GM19351 (cell line): ENCODE measurements around the gene DNAJC27.

Experiments used
- ATAC-seq: cut with Tn5 transposase; IDR thresholded peaks from one replicate; pipeline ENCODE4 v1.9.1; 2021; ENCODE audit warnings: mild to moderate bottlenecking, moderate library complexity; ENCODE audit not compliant: unreplicated experiment

The DNAJC27 gene

DNA sequence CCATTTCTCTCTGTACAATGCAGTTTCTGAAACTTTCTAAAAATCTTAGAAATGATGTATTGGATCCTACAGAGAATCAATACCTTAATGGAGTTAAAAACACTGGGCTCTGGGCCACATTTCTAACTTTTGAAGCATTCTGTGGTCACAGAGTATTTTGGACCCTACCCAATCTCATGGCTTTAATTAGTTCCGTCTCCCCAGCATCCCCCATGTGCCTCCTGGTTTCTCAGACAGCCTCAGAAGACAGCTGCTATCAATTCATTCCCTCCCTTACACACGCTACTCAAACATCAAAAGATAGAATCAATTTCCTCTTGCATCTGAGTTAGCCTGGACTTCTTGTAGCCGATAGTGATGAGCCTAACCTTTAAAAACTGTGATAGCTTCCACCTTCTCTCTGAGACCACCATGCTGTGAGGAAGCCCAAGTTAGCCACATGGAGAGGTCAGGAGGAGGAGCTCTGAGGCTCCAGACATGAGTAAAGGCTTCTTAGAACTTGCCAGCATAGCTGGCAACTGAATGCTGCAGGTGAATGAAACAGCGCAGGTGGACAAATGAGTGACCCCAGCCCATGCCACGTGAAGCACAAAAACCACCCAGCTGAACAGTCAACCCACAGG is 62.1 kb downstream of the DNAJC27 start:
- ATAC-seq: no peak

DNA sequence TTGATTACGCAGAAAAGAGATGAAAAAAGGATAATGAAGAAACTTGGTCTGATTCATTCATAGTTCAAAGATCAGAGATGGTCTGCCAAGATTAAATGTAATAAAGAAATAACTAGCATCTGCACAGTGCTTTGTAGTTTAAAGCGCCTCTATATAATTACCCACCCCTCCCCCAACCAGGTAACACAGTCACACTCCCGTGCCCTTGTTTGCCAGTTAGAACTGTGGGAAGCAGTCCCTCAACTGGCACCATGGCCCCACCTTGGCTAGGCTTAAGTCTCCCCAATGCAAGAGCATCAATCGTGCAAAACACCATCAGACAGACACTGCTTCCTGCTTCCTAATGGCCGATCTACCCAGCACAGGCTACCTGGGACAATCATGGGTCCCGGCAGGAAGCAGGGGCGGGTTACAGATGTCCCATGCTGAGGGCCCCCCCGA is 63.3 kb downstream of the DNAJC27 start:
- no peak for ATAC-seq

DNA sequence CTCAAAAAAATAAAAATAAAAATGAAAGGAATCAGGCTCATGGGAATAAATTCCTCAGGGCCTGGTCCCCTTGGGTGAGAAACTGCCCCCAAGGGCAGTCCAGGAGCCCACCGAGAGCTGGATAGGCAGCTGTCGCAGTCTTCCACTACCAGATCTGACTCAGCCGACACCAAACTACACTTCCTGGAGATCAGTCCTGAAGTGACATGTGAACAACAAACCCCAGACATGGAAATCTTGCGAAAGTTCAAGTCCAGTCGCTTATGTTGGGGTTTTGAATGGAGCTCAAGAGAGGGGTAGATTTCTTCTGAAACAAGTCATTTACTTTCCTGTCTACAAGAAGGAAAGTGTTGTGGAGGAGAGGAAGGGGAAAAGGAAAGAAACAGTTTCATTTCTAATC is 64.6 kb downstream of the DNAJC27 start:
- ATAC-seq: no peak

DNA sequence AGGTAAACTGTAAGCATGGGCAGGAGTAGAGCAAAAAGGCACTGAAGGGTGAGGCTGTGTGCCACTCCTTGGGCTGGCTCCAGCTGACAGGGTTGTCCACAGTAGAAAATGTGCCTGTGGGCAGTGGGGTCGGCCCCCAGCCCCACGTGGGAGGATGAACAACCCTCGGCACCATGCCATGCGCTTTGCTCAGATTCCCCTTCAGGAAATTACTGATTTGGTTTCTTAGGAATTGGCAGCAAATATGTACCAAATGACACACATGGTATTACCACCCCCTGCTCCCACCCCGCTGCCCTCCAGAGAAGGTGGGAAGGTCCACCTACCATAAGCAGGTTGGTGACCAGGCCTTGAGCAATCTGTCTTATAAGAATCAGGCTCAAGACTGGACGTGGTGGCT is 65.3 kb downstream of the DNAJC27 start:
- no peak for ATAC-seq

DNA sequence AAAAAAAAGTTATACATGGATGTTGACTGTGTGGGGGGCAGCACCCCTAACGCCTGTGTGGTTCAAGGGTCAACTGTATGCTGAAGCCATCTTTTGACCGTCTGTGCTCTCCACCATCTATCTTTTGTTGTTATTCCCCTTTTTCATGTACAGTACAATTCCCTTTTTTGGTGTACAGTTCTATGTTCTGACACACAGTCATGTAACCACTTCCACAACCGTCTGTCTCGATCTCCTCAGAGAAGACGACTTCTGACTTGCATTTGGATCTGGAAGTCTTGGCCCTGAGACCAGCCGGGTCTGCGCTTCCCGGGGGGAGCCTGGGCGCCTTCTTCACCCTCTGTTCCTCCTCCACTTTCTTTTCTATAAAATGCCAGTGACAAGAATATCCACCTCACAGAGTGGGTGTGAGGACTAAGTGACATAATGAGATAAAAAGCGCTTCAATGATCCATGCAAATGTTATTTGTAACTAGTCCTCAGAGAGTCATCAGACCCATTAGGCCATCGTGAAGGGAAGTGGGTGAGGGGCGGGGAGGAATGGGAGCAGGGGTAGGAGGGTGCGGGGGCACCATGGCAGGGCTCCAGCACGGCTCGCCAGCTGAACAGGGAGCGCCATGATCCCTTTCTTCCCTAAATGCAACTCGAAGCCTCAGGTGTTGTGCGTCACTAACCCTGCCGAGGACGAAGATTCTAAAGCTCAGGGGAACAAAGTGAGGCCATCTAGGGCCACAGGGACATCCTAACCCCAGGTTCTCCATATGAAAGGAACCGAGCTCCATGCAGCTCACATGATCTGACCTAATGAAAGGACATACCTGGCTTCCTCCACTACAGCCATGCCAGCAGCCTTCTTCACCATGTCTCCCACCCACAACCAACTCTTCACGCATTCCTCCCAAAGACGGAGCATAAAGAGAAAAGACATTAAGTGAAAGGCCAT is 68.3 kb downstream of the DNAJC27 start:
- ATAC-seq: no peak

DNA sequence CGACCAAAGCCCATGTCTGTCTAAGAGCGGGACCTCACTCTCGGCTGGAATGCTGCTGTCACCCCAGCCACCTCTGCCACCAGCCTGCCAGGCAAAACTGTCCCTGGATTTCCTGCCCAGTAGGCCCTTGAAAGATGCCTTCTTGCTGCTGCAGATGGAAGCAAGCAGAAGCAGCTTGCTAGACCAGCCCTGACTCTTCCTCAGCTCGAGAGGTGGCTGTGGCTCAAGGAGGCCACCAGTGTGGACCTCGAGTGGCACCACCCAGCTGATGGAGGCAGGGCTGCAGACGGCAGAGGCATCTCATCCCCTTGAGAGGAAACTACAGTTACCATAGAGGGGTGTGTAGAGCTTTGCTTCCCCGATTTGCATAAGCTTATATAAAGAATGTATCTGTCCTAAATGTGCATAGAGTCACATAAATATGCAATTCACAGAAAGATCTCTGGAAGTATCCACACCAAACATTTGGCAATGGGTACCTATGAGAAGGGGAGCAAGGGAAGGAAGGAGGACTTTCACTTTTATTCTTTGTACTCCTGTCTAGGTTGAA is 72.3 kb downstream of the DNAJC27 start:
- ATAC-seq: no peak

DNA sequence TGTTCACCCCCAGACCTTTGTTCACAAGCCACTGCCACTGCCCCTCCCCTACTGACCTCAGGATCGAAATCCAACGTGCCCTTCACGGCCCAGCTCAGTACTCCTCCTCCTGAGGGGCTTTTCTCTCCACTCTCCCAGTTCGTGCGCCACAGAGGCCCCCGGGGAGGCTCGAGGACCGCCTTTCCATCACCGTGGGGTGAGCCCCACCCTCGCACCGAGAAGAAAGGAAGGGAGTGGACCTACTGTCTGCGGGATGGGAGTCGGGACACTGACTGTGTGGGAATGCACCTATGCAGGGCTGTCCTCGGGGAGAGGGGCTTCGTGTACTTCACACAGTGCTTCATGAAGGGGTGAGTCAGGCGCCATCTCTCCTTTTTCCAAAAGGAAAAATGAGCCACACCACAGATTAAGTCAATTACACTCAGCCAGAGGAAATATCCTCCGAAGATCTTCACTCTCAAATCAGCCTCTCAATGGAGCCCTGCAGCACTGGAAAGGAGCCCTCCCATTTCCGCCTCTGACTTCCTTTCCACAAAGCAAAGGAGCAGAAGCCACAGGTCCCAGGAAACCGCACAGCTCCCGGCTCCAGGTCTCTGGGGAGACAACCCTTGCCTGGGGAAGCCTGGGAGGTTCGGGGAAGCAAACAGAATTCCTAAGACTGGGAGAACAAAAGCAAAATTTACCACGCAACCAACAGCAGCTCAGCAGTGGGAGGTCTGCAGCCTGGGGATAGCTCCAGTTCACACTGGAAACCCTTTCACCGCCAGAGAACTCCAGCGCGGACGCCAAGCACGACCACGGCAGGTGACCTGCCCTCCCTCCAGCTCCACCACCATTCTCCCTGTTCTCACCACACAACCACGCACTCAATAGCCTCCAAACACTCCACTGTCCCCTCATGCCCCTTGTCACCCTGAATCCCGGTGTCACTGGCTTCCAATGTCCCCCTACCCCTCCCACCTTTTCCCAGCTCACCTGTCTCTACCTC is 73.3 kb downstream of the DNAJC27 start:
- ATAC-seq: no peak

DNA sequence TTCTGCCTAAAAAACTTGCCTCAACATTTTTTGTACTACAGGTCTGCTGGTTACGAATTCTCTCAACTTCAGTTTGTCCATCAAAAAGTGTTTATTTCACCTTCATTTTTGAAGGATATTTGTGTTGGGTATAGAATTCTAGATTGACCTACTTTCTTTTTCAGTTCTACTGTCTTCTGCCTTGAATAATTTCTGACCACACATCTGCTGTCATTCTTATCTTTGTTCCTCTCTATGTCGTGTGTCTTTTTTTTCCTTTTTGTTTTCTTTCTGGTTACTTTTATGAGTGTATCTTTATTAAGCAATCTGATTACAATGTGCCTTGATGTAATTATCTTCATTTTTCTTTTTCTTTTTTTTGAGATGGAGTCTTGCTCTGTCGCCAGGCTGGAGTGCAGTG is 77.0 kb downstream of the DNAJC27 start:
- no peak for ATAC-seq

DNA sequence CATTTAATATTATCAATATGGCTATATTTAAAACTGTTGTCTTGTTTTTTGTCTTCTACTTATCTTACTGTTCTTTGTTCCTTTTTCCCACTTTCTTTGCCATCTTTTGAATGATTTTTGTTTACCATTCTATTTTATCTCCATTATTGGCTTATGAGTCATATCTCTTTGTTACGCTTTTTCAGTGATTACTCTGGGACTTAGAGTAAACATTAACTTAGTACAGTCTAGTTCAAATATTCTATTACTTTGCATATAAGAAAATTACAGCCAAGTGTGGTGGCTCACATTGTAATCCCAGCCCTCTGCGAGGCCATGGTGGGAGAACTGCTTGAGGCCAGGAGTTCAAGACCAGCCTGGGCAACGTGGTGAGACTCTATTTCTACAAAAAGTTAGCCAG is 77.8 kb downstream of the DNAJC27 start:
- no peak for ATAC-seq
